Ovary (tissue), 3 donors: ENCODE measurements around the gene ATP5MC3.

Experiments
- CTCF ChIP-seq, 3 donors: fragments of 450-650 bp in 2 of 3; fragments of 200-600 bp in 1 of 3; IDR thresholded peaks; one replicate each; pipeline versions ENCODE4 v1.5.1 to v1.8.0; 2016 to 2022; ENCODE audit warnings: antibody characterized with exemption in 3 of 3, mild to moderate bottlenecking in 1 of 3
- EP300 ChIP-seq: sonication (generic); formaldehyde crosslinking; IDR thresholded peaks from one replicate; pipeline ENCODE4 v1.6.1; 2017; ENCODE audit warnings: antibody characterized with exemption
- POLR2A ChIP-seq: fragments of 450-650 bp; IDR thresholded peaks from one replicate; pipeline ENCODE4 v1.6.1; 2017; ENCODE audit warnings: antibody characterized with exemption, mild to moderate bottlenecking, moderate library complexity
- donor health status: DM: no; HTN: no; CAD: no.

GRCh38 chr2:175167076-175167791 lies 14.3 kb downstream of the ATP5MC3 start:
- TF ChIP-seq CTCF (IDR thresholded peaks at IDR 0.05) (no peak), POLR2A (no peak), EP300 (no peak)
